K562 (cell line): Measurements from ENCODE around the gene TMEM184B. TPM values are rescaled to one million over a fixed set of nuclear protein-coding genes. Genes with fewer than 3 reads are reported as not detected.
A peak's percentile ranks its signal among the peaks of the same experiment; 100 is the strongest.

Source experiments
- BRCA1 ChIP-seq, 2 experiments: fragments of 450-650 bp in 1 of 2; sonication (generic) in 1 of 2; formaldehyde crosslinking in 1 of 2; IDR thresholded peaks; 2 replicates each; pipeline versions ENCODE4 v1.5.0 to v1.6.1; 2017 to 2020; ENCODE audit warnings: mild to moderate bottlenecking in 1 of 2, missing genetic modification reagents in 1 of 2
- CHAMP1 ChIP-seq: fragments of 450-650 bp; IDR thresholded peaks from 2 replicates; pipeline ENCODE4 v1.6.1; 2016; ENCODE audit warnings: mild to moderate bottlenecking
- CREB3 ChIP-seq: fragments of 450-650 bp; conservative IDR thresholded peaks from 2 replicates; pipeline ENCODE4 v1.6.1; 2016; ENCODE audit warnings: missing genetic modification characterization, low read depth, mild to moderate bottlenecking, missing compliant biosample characterization, moderate library complexity
- CREBBP ChIP-seq: IDR thresholded peaks from one replicate; pipeline ENCODE4 v1.6.1; 2012; ENCODE audit warnings: low read depth, mild to moderate bottlenecking, control low read depth, inconsistent platforms, low read length
- DMBX1 ChIP-seq: fragments of 250-450 bp; sonication (Bioruptor Pico); IDR thresholded peaks from 2 replicates; pipeline ENCODE4 v1.8.0; 2022; ENCODE audit warnings: inconsistent platforms, mild to moderate bottlenecking, moderate library complexity, borderline replicate concordance
- ETS1 ChIP-seq: conservative IDR thresholded peaks from 2 replicates; pipeline ENCODE4 v1.6.1; 2011; ENCODE audit warnings: low read depth, mild to moderate bottlenecking, low read length; ENCODE audit not compliant: control insufficient read depth
- HNRNPUL1 ChIP-seq: fragments of 200-400 bp; formaldehyde crosslinking; IDR thresholded peaks from 2 replicates; pipeline ENCODE4 v1.6.1; 2017; ENCODE audit warnings: low read length
- LEF1 ChIP-seq: fragments of 450-650 bp; IDR thresholded peaks from 2 replicates; pipeline ENCODE4 v1.6.1; 2016; ENCODE audit warnings: mild to moderate bottlenecking
- MEF2A ChIP-seq: IDR thresholded peaks from 2 replicates; pipeline ENCODE4 v1.6.1; 2011; ENCODE audit warnings: low read depth, mild to moderate bottlenecking, low read length, moderate library complexity; ENCODE audit not compliant: control insufficient read depth
- NFYB ChIP-seq: IDR thresholded peaks from 2 replicates; pipeline ENCODE4 v1.6.1; 2011; ENCODE audit warnings: mild to moderate bottlenecking, moderate library complexity; ENCODE audit not compliant: insufficient read length; ENCODE audit errors: extremely low read depth
- POLR2H ChIP-seq: IDR thresholded peaks from 2 replicates; pipeline ENCODE4 v1.6.1; 2016; ENCODE audit warnings: missing genetic modification characterization, low read depth, mild to moderate bottlenecking, control low read depth, missing compliant biosample characterization, moderate library complexity
- SIX5 ChIP-seq, 2 experiments: IDR thresholded peaks; 2 replicates each; pipeline ENCODE4 v1.6.1; 2011; ENCODE audit warnings: low read length in 2 of 2, borderline replicate concordance in 1 of 2, low read depth in 1 of 2, mild to moderate bottlenecking in 1 of 2, moderate library complexity in 1 of 2; ENCODE audit not compliant: insufficient read depth in 1 of 2
- SMAD2 ChIP-seq: fragments of 150-350 bp; IDR thresholded peaks from 2 replicates; pipeline ENCODE4 v1.6.1; 2014; ENCODE audit warnings: low read depth, mild to moderate bottlenecking, low read length
- VEZF1 ChIP-seq: fragments of 200-800 bp; sonication (Bioruptor generic); IDR thresholded peaks from 2 replicates; pipeline ENCODE4 v1.6.1; 2017; ENCODE audit warnings: missing genetic modification characterization, missing compliant biosample characterization
- ZBTB49 ChIP-seq: sonication (generic); formaldehyde crosslinking; IDR thresholded peaks from 2 replicates; pipeline ENCODE4 v1.8.0; 2022; ENCODE audit warnings: missing genetic modification reagents, mild to moderate bottlenecking, borderline replicate concordance
- ZKSCAN8 ChIP-seq: fragments of 200-800 bp; sonication (Bioruptor generic); IDR thresholded peaks from 2 replicates; pipeline ENCODE4 v1.6.1; 2016; ENCODE audit warnings: missing genetic modification characterization, missing compliant biosample characterization
- ZNF766 ChIP-seq: fragments of 200-800 bp; sonication (Bioruptor generic); conservative IDR thresholded peaks from 2 replicates; pipeline ENCODE4 v1.6.1; 2016; ENCODE audit warnings: missing genetic modification characterization, missing compliant biosample characterization
- polyA plus RNA-seq, 8 experiments: library from polyadenylated mRNA; depleted of rRNA in 4 of 8; stranded (reverse) in 5 of 8; unstranded in 3 of 8; fragments of >200 nt; fragmentation: Nextera tagmentation in 2 of 8; fragmentation: Illumina TruSeq in 1 of 8; extraction: Ambion mirVana in 2 of 8; extraction: Trizol in 1 of 8; gene quantifications; 2 replicates each; pipeline versions ENCODE4 v1.2.1 to v1.2.3, GENCODE V29; 2011 to 2014; ENCODE audit warnings: inconsistent platforms in 1 of 8, missing spikeins in 1 of 8
- total RNA-seq, 7 experiments: library from RNA; depleted of rRNA in 6 of 7; stranded (reverse); fragments of >200 nt in 6 of 7; fragmentation: Illumina TruSeq in 2 of 7; extraction: Trizol in 2 of 7; gene quantifications; 2 replicates each; pipeline versions ENCODE4 v1.2.1 to v1.2.3, GENCODE V29; 2011 to 2021; ENCODE audit warnings: low replicate concordance in 1 of 7

The TMEM184B gene
- total and polyA plus RNA-seq, 9 of the 15 experiments (the other 6 are each of a cell fraction or from before 2014, with no cell fraction given) = 0.31 to 25.1 (median 6.2) TPM

GRCh38 chr22:38317995-38318715 lies 45.3 kb upstream of the TMEM184B start (continued):
- TF ChIP-seq DMBX1 (peak; percentile 71; the same call in 1 of the 2 replicates), SIX5 (IDR thresholded peaks at IDR 0.05; ENCODE audit: borderline replicate concordance in 1 of 2, insufficient read depth in 1 of 2, low read depth in 1 of 2, low read length in 2 of 2) (no peak), ZNF766 (CRISPR knock-in tag) (no peak), CREB3 (tag) (0 out of 2 replicates have a peak, but pooled peaks have one; percentile 61), NFYB (no peak), SMAD2 (no peak), POLR2H (tag) (peak; percentile 35; the same call in 1 of the 2 replicates), ZBTB49 (CRISPR knock-in tag) (no peak), HNRNPUL1 (no peak), ZKSCAN8 (no peak), CHAMP1 (no peak), MEF2A (no peak), VEZF1 (CRISPR knock-in tag) (peak; percentile 30; the same call in 1 of the 2 replicates), BRCA1 (IDR thresholded peaks at IDR 0.05) (no peak), BRCA1 (CRISPR knock-in tag; IDR thresholded peaks at IDR 0.05) (no peak), CREBBP (no peak), LEF1 (no peak), ETS1 (no peak)
